Progenitor cell of endocrine pancreas (in vitro differentiated cells): ENCODE data around the gene VWDE. TPM values are rescaled to one million over a fixed set of nuclear protein-coding genes. Genes with fewer than 3 reads are reported as not detected.

ENCODE experiments used
- DNase-seq: peaks from one replicate; pipeline ENCODE4 v3.0.0; 2021; ENCODE audit warnings: low spot score; ENCODE audit not compliant: unreplicated experiment
- H3K27ac Mint-ChIP-seq: 2 replicates; pipeline ENCODE4 v1.8.0; 2021; ENCODE audit warnings: mild to moderate bottlenecking, moderate library complexity, mixed read lengths
- H3K27me3 Mint-ChIP-seq: 2 replicates; pipeline ENCODE4 v1.8.0; 2021; ENCODE audit warnings: mixed read lengths
- H3K36me3 Mint-ChIP-seq: 2 replicates; pipeline ENCODE4 v1.8.0; 2022; ENCODE audit warnings: mixed read lengths; ENCODE audit not compliant: insufficient read depth
- H3K4me1 Mint-ChIP-seq: 2 replicates; pipeline ENCODE4 v1.8.0; 2021; ENCODE audit warnings: low read depth, mixed read lengths
- H3K4me3 Mint-ChIP-seq: 2 replicates; pipeline ENCODE4 v1.8.0; 2021; ENCODE audit warnings: low read depth, mild to moderate bottlenecking, moderate library complexity, mixed read lengths
- H3K9me3 Mint-ChIP-seq: 2 replicates; pipeline ENCODE4 v1.8.0; 2021; ENCODE audit warnings: low read depth, mixed read lengths
- CTCF ChIP-seq: fragments of 200-600 bp; sonication (generic); IDR thresholded peaks from one replicate; pipeline ENCODE4 v1.5.0; 2021; ENCODE audit warnings: antibody characterized with exemption, mild to moderate bottlenecking; ENCODE audit not compliant: unreplicated experiment
- total RNA-seq: library from RNA; stranded (reverse); gene quantifications from 2 replicates; pipeline ENCODE4 v1.2.1, GENCODE V29; 2021

The VWDE gene
- total RNA-seq, 1 donor from 2014 or later: 5.8 TPM

- Mint-ChIP-seq H3K27ac (no peak overlapping the region), H3K9me3 (no peaks in the 10 kb centered on the region), H3K27me3 (no peaks in the 10 kb centered on the region), H3K4me1 (peaks cover 4% of the 10 kb centered on the region), H3K4me3 (no peak overlapping the region), H3K36me3 (no peaks in the 10 kb centered on the region)
- DNase-seq: no peak
- TF ChIP-seq CTCF: no peak
Observed at GRCh38 chr7:12316925-12317324, 86.7 kb downstream of the VWDE start.

GRCh38 chr7:12315049-12315448 lies 88.6 kb downstream of the VWDE start:
- H3K27ac Mint-ChIP-seq: no peak overlapping the region
- H3K4me3 Mint-ChIP-seq: no peak overlapping the region
- no peaks in the 10 kb centered on the region for H3K27me3 Mint-ChIP-seq
- H3K36me3 Mint-ChIP-seq: no peaks in the 10 kb centered on the region
- no peak for DNase-seq
- TF ChIP-seq CTCF: no peak
- H3K9me3 Mint-ChIP-seq: no peaks in the 10 kb centered on the region
- peaks cover 4% of the 10 kb centered on the region for H3K4me1 Mint-ChIP-seq

GRCh38 chr7:12314199-12314598 lies 89.5 kb downstream of the VWDE start:
- peaks cover 4% of the 10 kb centered on the region for H3K4me1 Mint-ChIP-seq
- TF ChIP-seq CTCF: no peak
- H3K27me3 Mint-ChIP-seq: no peaks in the 10 kb centered on the region
- no peaks in the 10 kb centered on the region for H3K36me3 Mint-ChIP-seq
- H3K27ac Mint-ChIP-seq: no peak overlapping the region
- no peaks in the 10 kb centered on the region for H3K9me3 Mint-ChIP-seq
- H3K4me3 Mint-ChIP-seq: no peak overlapping the region
- no peak for DNase-seq

- no peaks in the 10 kb centered on the region for H3K36me3 Mint-ChIP-seq
- no peak overlapping the region for H3K4me3 Mint-ChIP-seq
- H3K27me3 Mint-ChIP-seq: no peaks in the 10 kb centered on the region
- no peak overlapping the region for H3K27ac Mint-ChIP-seq
- TF ChIP-seq CTCF: no peak
- H3K4me1 Mint-ChIP-seq: no peaks in the 10 kb centered on the region
- DNase-seq: no peak
- H3K9me3 Mint-ChIP-seq: no peaks in the 10 kb centered on the region
Observed at GRCh38 chr7:12305502-12305901, 98.2 kb downstream of the VWDE start.

- DNase-seq: no peak
- no peaks in the 10 kb centered on the region for H3K4me1 Mint-ChIP-seq
- no peaks in the 10 kb centered on the region for H3K9me3 Mint-ChIP-seq
- H3K4me3 Mint-ChIP-seq: no peak overlapping the region
- no peaks in the 10 kb centered on the region for H3K27me3 Mint-ChIP-seq
- no peaks in the 10 kb centered on the region for H3K36me3 Mint-ChIP-seq
- no peak overlapping the region for H3K27ac Mint-ChIP-seq
- no peak for TF ChIP-seq CTCF
Observed at GRCh38 chr7:12303495-12303894, 100.2 kb downstream of the VWDE start.
